Uterus (tissue), 2 donors: Measurements from ENCODE around the gene SGCG.

Experiments used
- CTCF ChIP-seq, 4 experiments: fragments of 200-600 bp in 2 of 4; fragments of 450-650 bp in 2 of 4; sonication (generic) in 2 of 4; IDR thresholded peaks; one replicate each; pipeline ENCODE4 v1.5.1; 2016 to 2019; ENCODE audit warnings: antibody characterized with exemption in 4 of 4, mild to moderate bottlenecking in 2 of 4, moderate library complexity in 1 of 4
- POLR2A ChIP-seq, 2 donors: fragments of 450-650 bp; IDR thresholded peaks; one replicate each; pipeline ENCODE4 v1.6.1; 2016; ENCODE audit warnings: antibody characterized with exemption in 2 of 2, mild to moderate bottlenecking in 1 of 2, moderate library complexity in 1 of 2

GRCh38 chr13:23325191-23325590 is 144.4 kb downstream of the SGCG start:
- TF ChIP-seq POLR2A (IDR thresholded peaks at IDR 0.05), result no peak
- no peak for TF ChIP-seq CTCF (IDR thresholded peaks at IDR 0.05)
